HEK293 (cell line): ENCODE data around the gene OCA2.

Source experiments
- CTCF ChIP-seq: fragments of 450-650 bp; formaldehyde crosslinking; IDR thresholded peaks from 2 replicates; pipeline ENCODE4 v1.5.1; 2016; ENCODE audit warnings: missing biosample characterization, missing genetic modification characterization
- PRDM10 ChIP-seq: fragments of 450-650 bp; formaldehyde crosslinking; IDR thresholded peaks from 2 replicates; pipeline ENCODE4 v1.5.1; 2016; ENCODE audit warnings: missing biosample characterization, missing genetic modification characterization
- REST ChIP-seq: fragments of 450-650 bp; formaldehyde crosslinking; IDR thresholded peaks from 2 replicates; pipeline ENCODE4 v1.5.1; 2016; ENCODE audit warnings: missing biosample characterization, missing genetic modification characterization
- SP2 ChIP-seq: fragments of 450-650 bp; formaldehyde crosslinking; IDR thresholded peaks from 2 replicates; pipeline ENCODE4 v1.5.1; 2016; ENCODE audit warnings: missing biosample characterization, missing genetic modification characterization
- SP7 ChIP-seq: fragments of 450-650 bp; formaldehyde crosslinking; IDR thresholded peaks from 2 replicates; pipeline ENCODE4 v1.5.1; 2016; ENCODE audit warnings: missing biosample characterization, missing genetic modification characterization
- TRIM28 ChIP-seq: IDR thresholded peaks from 2 replicates; pipeline ENCODE4 v1.6.1; 2011; ENCODE audit warnings: low read length, control low read depth, borderline replicate concordance
- ZNF513 ChIP-seq: fragments of 450-650 bp; IDR thresholded peaks from 2 replicates; pipeline ENCODE4 v1.5.1; 2018; ENCODE audit warnings: missing biosample characterization, missing genetic modification characterization

- TF ChIP-seq TRIM28 (no peak), SP7 (no peak), ZNF513 (tag by site-specific recombination) (no peak), REST (tag by site-specific recombination) (no peak), CTCF (tag by site-specific recombination) (no peak), PRDM10 (tag by site-specific recombination) (no peak), SP2 (tag by site-specific recombination) (no peak)
Measured at GRCh38 chr15:28080386-28080785, 18.7 kb downstream of the OCA2 start.
